ENCODE measurements around the gene RLN3.

GRCh38 chr19:14033946-14034345 is 6.0 kb downstream of the RLN3 start:
- TF ChIP-seq CTCF (IDR thresholded peaks at IDR 0.05) (no peak), POLR2A (IDR thresholded peaks at IDR 0.05) (no peak)

Data from body of pancreas (tissue), 4 donors.